A549 (cell line): ENCODE results near the gene PCDHGB2.
"Not testable (repeated sequence)": the region's sequence is repeated elsewhere in the genome, so short reads cannot be mapped to it uniquely, and the experiment has no call there.

Experiments used
- ATOH8 ChIP-seq: fragments of 250-450 bp; sonication (Bioruptor Pico); IDR thresholded peaks from 2 replicates; pipeline ENCODE4 v1.5.0; 2020; ENCODE audit warnings: low read depth, mild to moderate bottlenecking, moderate library complexity
- CBX2 ChIP-seq: fragments of 200-600 bp; sonication (generic); IDR thresholded peaks from 2 replicates; pipeline ENCODE4 v1.6.1; 2016; ENCODE audit warnings: low read depth, mild to moderate bottlenecking, borderline replicate concordance
- CHD2 ChIP-seq: fragments of 150-350 bp; IDR thresholded peaks from 2 replicates; pipeline ENCODE4 v1.6.1; 2014; ENCODE audit warnings: low read length; ENCODE audit not compliant: partially characterized antibody
- CTCF ChIP-seq: fragments of >200 bp; sonication (Bioruptor Twin); formaldehyde crosslinking; IDR thresholded peaks from 3 replicates; pipeline ENCODE4 v1.5.1; 2016
- ESRRA ChIP-seq: fragments of 150-350 bp; IDR thresholded peaks from 2 replicates; pipeline ENCODE4 v1.6.1; 2014; ENCODE audit warnings: mild to moderate bottlenecking, low read length, borderline replicate concordance
- FOSL2 ChIP-seq, 2 experiments: fragments of 450-650 bp in 1 of 2; fragments of >200 bp in 1 of 2; sonication (Bioruptor Twin) in 1 of 2; formaldehyde crosslinking; IDR thresholded peaks; 2 replicates each; pipeline versions ENCODE4 v1.5.0 to v1.6.1; 2016 to 2020; ENCODE audit warnings: mild to moderate bottlenecking in 1 of 2, moderate library complexity in 1 of 2
- JUNB ChIP-seq: fragments of >200 bp; sonication (Bioruptor Twin); formaldehyde crosslinking; IDR thresholded peaks from 2 replicates; pipeline ENCODE4 v1.6.1; 2016
- RAD21 ChIP-seq, 2 experiments: fragments of >200 bp in 1 of 2; sonication (Bioruptor Twin) in 1 of 2; formaldehyde crosslinking in 1 of 2; IDR thresholded peaks in 1 of 2; conservative IDR thresholded peaks in 1 of 2; 2 replicates in 1 of 2; 3 replicates in 1 of 2; pipeline ENCODE4 v1.6.1; 2012 to 2018; ENCODE audit warnings: inconsistent platforms in 1 of 2
- REST ChIP-seq: fragments of 200-600 bp; sonication (generic); IDR thresholded peaks from 2 replicates; pipeline ENCODE4 v1.6.1; 2016; ENCODE audit warnings: antibody characterized with exemption, mild to moderate bottlenecking, moderate library complexity
- ZFP36 ChIP-seq: fragments of 450-650 bp; IDR thresholded peaks from 2 replicates; pipeline ENCODE4 v1.6.1; 2014; ENCODE audit warnings: borderline replicate concordance; ENCODE audit not compliant: partially characterized antibody
- TF ChIP-seq, protein P1 (sequence below): fragments of >200 bp; sonication (Bioruptor Twin); formaldehyde crosslinking; IDR thresholded peaks from 2 replicates; pipeline ENCODE4 v1.6.1; 2016

- TF ChIP-seq CBX2; ATOH8 (CRISPR knock-in tag); RAD21 (conservative IDR thresholded peaks at IDR 0.05 in 1 of 2, IDR thresholded peaks at IDR 0.05 in 1 of 2); JUNB; ESRRA; CTCF; CHD2; REST; ZFP36; FOSL2 (IDR thresholded peaks at IDR 0.05); FOSL2 (CRISPR knock-in tag; IDR thresholded peaks at IDR 0.05): not testable (repeated sequence)
- TF ChIP-seq, protein P1, sequence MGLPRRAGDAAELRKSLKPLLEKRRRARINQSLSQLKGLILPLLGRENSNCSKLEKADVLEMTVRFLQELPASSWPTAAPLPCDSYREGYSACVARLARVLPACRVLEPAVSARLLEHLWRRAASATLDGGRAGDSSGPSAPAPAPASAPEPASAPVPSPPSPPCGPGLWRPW = not testable (repeated sequence)
Observed at GRCh38 chr5:141346017-141346416, 13.8 kb upstream of the PCDHGB2 start.
